ENCODE data around the gene IL25.

DNA sequence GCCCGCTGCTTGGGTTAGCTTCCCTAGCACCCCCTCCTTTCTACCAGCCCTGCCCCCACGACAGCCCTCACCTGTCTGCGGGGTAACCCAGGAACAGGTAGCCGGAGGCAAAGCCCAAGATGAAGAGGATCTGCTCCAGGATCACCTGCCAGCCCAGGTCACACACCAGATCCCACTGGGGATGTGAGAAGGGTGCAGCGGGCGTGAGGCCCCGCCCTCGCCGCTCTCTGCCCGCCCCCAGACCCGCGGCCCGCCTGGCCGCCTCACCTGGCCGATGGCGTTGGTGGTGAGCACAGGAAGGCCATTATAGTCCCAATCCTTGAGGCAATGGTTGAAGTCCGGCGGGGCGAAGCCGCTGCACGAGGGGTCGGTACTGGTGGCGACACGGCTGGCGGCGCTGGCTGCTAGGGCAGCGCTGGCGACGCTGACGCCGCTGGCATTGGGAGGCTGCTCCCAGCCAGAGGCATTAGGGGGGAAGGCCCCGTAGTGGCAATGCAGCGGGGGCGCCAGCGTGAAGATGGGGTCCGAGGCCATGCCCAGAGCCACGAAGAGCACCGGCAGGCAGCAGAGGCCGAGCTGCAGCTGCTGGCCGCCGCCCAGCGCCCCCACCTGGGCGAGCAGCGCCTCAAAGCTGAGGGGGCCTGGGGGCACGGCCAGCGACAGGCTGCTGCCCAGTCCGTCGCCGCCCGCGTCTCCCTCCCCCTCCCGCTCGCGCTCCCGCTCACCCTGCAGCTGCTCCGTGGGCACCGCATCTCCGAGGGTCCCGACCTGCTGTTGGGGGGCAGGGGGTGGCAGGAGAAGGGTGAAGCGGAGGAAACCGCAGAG, 20.7 kb upstream of the IL25 start:
- TF ChIP-seq, protein P1, sequence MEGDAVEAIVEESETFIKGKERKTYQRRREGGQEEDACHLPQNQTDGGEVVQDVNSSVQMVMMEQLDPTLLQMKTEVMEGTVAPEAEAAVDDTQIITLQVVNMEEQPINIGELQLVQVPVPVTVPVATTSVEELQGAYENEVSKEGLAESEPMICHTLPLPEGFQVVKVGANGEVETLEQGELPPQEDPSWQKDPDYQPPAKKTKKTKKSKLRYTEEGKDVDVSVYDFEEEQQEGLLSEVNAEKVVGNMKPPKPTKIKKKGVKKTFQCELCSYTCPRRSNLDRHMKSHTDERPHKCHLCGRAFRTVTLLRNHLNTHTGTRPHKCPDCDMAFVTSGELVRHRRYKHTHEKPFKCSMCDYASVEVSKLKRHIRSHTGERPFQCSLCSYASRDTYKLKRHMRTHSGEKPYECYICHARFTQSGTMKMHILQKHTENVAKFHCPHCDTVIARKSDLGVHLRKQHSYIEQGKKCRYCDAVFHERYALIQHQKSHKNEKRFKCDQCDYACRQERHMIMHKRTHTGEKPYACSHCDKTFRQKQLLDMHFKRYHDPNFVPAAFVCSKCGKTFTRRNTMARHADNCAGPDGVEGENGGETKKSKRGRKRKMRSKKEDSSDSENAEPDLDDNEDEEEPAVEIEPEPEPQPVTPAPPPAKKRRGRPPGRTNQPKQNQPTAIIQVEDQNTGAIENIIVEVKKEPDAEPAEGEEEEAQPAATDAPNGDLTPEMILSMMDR (IDR thresholded peaks at IDR 0.05) = no peak
- TF ChIP-seq POLR2A (IDR thresholded peaks at IDR 0.05) = no peak
- no peak for TF ChIP-seq POLR2AphosphoS5 (IDR thresholded peaks at IDR 0.05)

Measured in suprapubic skin (tissue), 4 donors.